Gastroesophageal sphincter (tissue), 3 donors: ENCODE measurements around the gene GCN1.

ENCODE experiments used
- POLR2AphosphoS5 ChIP-seq: sonication (generic); formaldehyde crosslinking; IDR thresholded peaks from one replicate; pipeline ENCODE4 v1.6.1; 2017; ENCODE audit warnings: antibody characterized with exemption
- TF ChIP-seq, protein P1 (sequence below), 4 experiments: fragments of 200-600 bp in 2 of 4; fragments of 450-650 bp in 2 of 4; sonication (generic) in 1 of 4; IDR thresholded peaks; one replicate each; pipeline ENCODE4 v1.5.1; 2017 to 2019; ENCODE audit warnings: antibody characterized with exemption in 4 of 4, mild to moderate bottlenecking in 2 of 4, moderate library complexity in 2 of 4

DNA sequence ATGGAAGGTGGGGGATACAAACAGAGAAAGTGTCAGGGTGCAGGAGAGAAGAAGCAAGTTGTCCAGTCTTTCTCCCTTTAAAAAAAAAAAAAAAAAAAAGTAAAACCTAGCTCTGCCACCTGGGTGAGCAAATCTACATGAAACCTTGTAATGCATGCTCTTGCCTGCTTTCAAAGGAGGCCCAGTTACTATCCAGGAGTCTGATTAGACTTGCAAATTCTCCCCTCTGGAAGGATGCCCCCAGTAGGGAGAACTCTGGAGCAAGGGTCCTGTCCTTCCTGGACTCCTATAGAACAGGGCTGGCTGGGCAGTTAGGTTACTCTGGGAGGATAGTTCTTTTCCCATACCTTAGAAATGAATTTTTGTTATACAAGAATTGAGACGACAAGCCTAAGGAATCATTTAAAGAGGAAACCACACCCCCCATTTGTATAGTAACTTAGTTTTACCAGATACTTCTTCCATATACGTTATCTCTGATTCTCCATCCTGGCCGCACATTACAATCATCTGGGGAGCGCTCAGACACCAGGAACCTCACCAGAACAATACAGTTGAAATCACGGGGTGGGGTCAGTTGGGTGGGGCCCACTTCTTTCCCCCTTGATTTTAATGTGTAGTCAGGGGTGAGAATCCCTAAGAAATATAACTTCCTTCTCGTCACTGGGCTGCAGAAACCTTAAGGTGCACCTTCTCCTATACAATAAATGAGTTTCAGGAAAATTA is 108.4 kb downstream of the GCN1 start:
- TF ChIP-seq, protein P1, sequence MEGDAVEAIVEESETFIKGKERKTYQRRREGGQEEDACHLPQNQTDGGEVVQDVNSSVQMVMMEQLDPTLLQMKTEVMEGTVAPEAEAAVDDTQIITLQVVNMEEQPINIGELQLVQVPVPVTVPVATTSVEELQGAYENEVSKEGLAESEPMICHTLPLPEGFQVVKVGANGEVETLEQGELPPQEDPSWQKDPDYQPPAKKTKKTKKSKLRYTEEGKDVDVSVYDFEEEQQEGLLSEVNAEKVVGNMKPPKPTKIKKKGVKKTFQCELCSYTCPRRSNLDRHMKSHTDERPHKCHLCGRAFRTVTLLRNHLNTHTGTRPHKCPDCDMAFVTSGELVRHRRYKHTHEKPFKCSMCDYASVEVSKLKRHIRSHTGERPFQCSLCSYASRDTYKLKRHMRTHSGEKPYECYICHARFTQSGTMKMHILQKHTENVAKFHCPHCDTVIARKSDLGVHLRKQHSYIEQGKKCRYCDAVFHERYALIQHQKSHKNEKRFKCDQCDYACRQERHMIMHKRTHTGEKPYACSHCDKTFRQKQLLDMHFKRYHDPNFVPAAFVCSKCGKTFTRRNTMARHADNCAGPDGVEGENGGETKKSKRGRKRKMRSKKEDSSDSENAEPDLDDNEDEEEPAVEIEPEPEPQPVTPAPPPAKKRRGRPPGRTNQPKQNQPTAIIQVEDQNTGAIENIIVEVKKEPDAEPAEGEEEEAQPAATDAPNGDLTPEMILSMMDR (IDR thresholded peaks at IDR 0.05) = no peak
- TF ChIP-seq POLR2AphosphoS5 = no peak
